ENCODE data around the gene RALBP1.

- TF ChIP-seq CLOCK (CRISPR knock-in tag; IDR thresholded peaks at IDR 0.05; ENCODE audit: borderline replicate concordance) (no peak), EZH2 (IDR thresholded peaks at IDR 0.05; ENCODE audit: borderline replicate concordance, low read depth, low read length) (no peak), ATF2 (CRISPR knock-in tag; IDR thresholded peaks at IDR 0.05) (no peak), SAFB2 (IDR thresholded peaks at IDR 0.05; ENCODE audit: borderline replicate concordance, low read depth, low read length, severe bottlenecking) (no peak), POLR2A (conservative IDR thresholded peaks at IDR 0.05) (no peak)
These were observed 111.5 kb downstream of the RALBP1 start for GRCh38 chr18:9586814-9587213.

All from K562 (cell line).